SU-DHL-6 (cell line): ENCODE measurements around the gene UBE2G2.

Experiments used
- H2AFZ ChIP-seq: fragments of 200-600 bp; sonication (generic); 2 replicates; pipeline ENCODE4 v1.6.1; 2014; ENCODE audit warnings: low read depth, mild to moderate bottlenecking, moderate library complexity, mixed read lengths, antibody characterized with exemption, low read length; ENCODE audit not compliant: severe bottlenecking
- H3F3A ChIP-seq: fragments of 200-600 bp; shearing (Covaris generic); 2 replicates; pipeline ENCODE4 v1.6.0; 2016; ENCODE audit warnings: antibody characterized with exemption, mild to moderate bottlenecking; ENCODE audit not compliant: insufficient read depth
- H3K27ac ChIP-seq: fragments of 200-600 bp; sonication (generic); 2 replicates; pipeline ENCODE4 v1.5.1; 2016; ENCODE audit warnings: low read depth, mild to moderate bottlenecking, low read length, moderate library complexity, mixed read lengths
- H3K27me3 ChIP-seq: fragments of 200-600 bp; sonication (generic), shearing (Covaris generic); 2 replicates; pipeline ENCODE4 v1.6.0; 2014; ENCODE audit warnings: mild to moderate bottlenecking, low read length
- H3K36me3 ChIP-seq: fragments of 200-600 bp; sonication (generic); 2 replicates; pipeline ENCODE4 v1.6.1; 2014; ENCODE audit warnings: mild to moderate bottlenecking, low read length, mixed read lengths
- H3K4me2 ChIP-seq: fragments of 300-600, 200-600 bp; shearing (Covaris generic), sonication (generic); 2 replicates; pipeline ENCODE4 v1.6.0; 2014; ENCODE audit warnings: low read length, low read depth, mild to moderate bottlenecking; ENCODE audit not compliant: poor library complexity, severe bottlenecking
- H3K4me3 ChIP-seq: fragments of 200-600 bp; sonication (generic); 2 replicates; pipeline ENCODE4 v1.5.1; 2014; ENCODE audit warnings: antibody characterized with exemption, low read length, mild to moderate bottlenecking, mixed read lengths; ENCODE audit not compliant: insufficient read depth, poor library complexity, severe bottlenecking
- H3K79me2 ChIP-seq: fragments of 200-600 bp; sonication (generic); 2 replicates; pipeline ENCODE4 v1.6.1; 2014; ENCODE audit warnings: mild to moderate bottlenecking, low read length, moderate library complexity; ENCODE audit not compliant: insufficient read depth
- H3K9ac ChIP-seq: fragments of 200-600 bp; sonication (generic); 2 replicates; pipeline ENCODE4 v1.7.0; 2014; ENCODE audit warnings: mild to moderate bottlenecking, low read length
- H3K9me2 ChIP-seq: fragments of 200-600 bp; sonication (generic); replicated peaks from 2 replicates; pipeline ENCODE4 v1.6.1; 2014; ENCODE audit warnings: low read length; ENCODE audit not compliant: insufficient read depth
- H3K9me3 ChIP-seq: fragments of 200-600 bp; sonication (generic); 2 replicates; pipeline ENCODE4 v1.6.1; 2014; ENCODE audit warnings: low read length, mixed read lengths; ENCODE audit not compliant: insufficient read depth
- H4K20me1 ChIP-seq: fragments of 200-600 bp; sonication (generic); 2 replicates; pipeline ENCODE4 v1.6.1; 2014; ENCODE audit warnings: low read depth, mild to moderate bottlenecking, antibody characterized with exemption, low read length, moderate library complexity, mixed read lengths
- EZH2phosphoT487 ChIP-seq: fragments of 200-600 bp; sonication (generic), shearing (Covaris generic); conservative IDR thresholded peaks from 2 replicates; pipeline ENCODE4 v1.6.1; 2018; ENCODE audit warnings: mild to moderate bottlenecking, antibody characterized with exemption, low read length, moderate library complexity, mixed read lengths
- TF ChIP-seq, protein P1 (sequence below): fragments of 200-600 bp; sonication (generic); IDR thresholded peaks from one replicate; pipeline ENCODE4 v1.5.1; 2017; ENCODE audit warnings: antibody characterized with exemption, mild to moderate bottlenecking, low read length, moderate library complexity; ENCODE audit not compliant: insufficient read depth, poor library complexity, severe bottlenecking

UBE2G2 gene

DNA sequence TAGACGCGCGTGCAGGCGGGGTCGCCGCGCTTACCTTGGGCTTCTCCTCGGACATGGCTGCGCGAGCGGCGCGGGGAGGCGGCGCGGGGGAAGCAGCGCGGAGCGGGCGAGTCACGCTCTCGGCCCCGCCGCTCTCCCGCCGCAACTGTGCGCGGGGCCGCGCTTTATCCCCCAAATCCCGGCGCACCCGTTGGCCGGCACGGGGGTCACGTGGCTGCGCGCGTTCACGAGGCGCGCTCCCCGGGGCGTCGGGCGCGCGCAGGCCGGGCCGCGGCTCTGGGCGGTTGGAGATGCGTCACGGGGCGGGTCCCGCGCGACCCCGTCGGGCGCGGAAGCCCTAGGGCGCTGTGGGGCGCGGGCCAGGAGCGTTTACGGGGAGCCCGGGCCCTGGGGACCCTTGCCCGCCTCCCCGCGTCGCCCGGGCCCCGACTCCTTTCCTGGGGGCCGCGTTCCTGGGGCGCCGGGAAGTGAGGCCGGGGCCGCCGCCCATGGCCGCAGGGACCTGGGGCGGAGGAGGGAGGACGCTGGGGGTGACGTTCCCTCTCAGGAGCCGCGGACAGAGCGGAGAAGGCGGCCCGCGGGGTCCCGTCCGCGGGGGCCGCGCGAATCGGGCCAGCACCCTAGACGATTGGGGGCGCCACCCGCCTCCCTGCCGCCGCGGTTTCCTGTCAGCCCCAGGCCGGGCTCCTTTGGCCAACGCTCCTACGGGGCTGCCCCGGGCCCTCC, 16.5 kb upstream of the UBE2G2 start, which contains the start of gene SUMO3:
TSS of gene SUMO3 (minus strand) at position 149 of the 726 bp plus-strand sequence. CDS start at position 55, 94 bp downstream.
- Histone ChIP-seq H3K4me3 (peak within 1 kb of the TSS; percentile 65), H2AFZ (peak within 1 kb of the TSS; percentile 97), H3K27me3 (no peaks in the 10 kb centered on the region), H3K9me2 (no peaks in the 10 kb centered on the region), H3K36me3 (no peaks in the 10 kb centered on the region; the same call in 1 of the 2 replicates), H3K9me3 (peaks cover 11% of the 10 kb centered on the region; the same call in 1 of the 2 replicates), H3K79me2 (peaks cover 41% of the 10 kb centered on the region), H3K27ac (no peak within 1 kb of the TSS; the same call in 1 of the 2 replicates), H3K4me2 (peak within 1 kb of the TSS; percentile 64), H3F3A (0 out of 2 replicates have a peak, but pooled peaks cover 3% of the 10 kb centered on the region), H4K20me1 (no peaks in the 10 kb centered on the region), H3K9ac (peak within 1 kb of the TSS; percentile 70)
- TF ChIP-seq, protein P1, sequence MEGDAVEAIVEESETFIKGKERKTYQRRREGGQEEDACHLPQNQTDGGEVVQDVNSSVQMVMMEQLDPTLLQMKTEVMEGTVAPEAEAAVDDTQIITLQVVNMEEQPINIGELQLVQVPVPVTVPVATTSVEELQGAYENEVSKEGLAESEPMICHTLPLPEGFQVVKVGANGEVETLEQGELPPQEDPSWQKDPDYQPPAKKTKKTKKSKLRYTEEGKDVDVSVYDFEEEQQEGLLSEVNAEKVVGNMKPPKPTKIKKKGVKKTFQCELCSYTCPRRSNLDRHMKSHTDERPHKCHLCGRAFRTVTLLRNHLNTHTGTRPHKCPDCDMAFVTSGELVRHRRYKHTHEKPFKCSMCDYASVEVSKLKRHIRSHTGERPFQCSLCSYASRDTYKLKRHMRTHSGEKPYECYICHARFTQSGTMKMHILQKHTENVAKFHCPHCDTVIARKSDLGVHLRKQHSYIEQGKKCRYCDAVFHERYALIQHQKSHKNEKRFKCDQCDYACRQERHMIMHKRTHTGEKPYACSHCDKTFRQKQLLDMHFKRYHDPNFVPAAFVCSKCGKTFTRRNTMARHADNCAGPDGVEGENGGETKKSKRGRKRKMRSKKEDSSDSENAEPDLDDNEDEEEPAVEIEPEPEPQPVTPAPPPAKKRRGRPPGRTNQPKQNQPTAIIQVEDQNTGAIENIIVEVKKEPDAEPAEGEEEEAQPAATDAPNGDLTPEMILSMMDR = peak; percentile 12
- TF ChIP-seq EZH2phosphoT487 = no peak

DNA sequence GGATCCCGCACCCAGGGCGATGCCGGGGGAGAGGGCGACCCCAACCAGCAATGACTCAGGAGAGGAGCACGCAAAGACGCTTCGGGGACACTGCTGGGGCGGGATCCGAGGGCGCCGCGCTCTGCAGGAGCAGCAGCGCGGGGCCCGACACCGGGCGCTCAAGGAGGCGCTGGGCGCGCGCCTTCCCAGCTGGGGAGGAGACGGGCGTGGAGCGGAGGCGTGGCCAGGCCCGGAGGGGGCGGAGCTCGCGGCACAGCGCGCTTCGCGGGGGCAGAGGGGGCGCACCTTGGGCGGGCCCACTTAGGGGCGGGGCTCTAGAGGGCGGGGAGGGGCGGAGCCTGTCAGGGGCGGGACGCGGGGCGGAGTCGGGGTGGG, 15.9 kb upstream of the UBE2G2 start:
- H3K4me3 ChIP-seq = peak overlapping the region; percentile 65
- H3K36me3 ChIP-seq = no peaks in the 10 kb centered on the region; the same call in 1 of the 2 replicates
- no peaks in the 10 kb centered on the region for H3K9me2 ChIP-seq
- H2AFZ ChIP-seq = no peak overlapping the region
- peaks cover 47% of the 10 kb centered on the region for H3K79me2 ChIP-seq
- H3K27ac ChIP-seq = no peak overlapping the region; the same call in 1 of the 2 replicates
- peaks cover 5% of the 10 kb centered on the region; the same call in 1 of the 2 replicates for H3K9me3 ChIP-seq
- H3K27me3 ChIP-seq = no peaks in the 10 kb centered on the region
- 0 out of 2 replicates have a peak, but pooled peaks cover 3% of the 10 kb centered on the region for H3F3A ChIP-seq
- H3K9ac ChIP-seq = peak overlapping the region; percentile 70
- no peak for TF ChIP-seq EZH2phosphoT487
- TF ChIP-seq, protein P1 = no peak
- no peaks in the 10 kb centered on the region for H4K20me1 ChIP-seq
- peak overlapping the region; percentile 64 for H3K4me2 ChIP-seq

DNA sequence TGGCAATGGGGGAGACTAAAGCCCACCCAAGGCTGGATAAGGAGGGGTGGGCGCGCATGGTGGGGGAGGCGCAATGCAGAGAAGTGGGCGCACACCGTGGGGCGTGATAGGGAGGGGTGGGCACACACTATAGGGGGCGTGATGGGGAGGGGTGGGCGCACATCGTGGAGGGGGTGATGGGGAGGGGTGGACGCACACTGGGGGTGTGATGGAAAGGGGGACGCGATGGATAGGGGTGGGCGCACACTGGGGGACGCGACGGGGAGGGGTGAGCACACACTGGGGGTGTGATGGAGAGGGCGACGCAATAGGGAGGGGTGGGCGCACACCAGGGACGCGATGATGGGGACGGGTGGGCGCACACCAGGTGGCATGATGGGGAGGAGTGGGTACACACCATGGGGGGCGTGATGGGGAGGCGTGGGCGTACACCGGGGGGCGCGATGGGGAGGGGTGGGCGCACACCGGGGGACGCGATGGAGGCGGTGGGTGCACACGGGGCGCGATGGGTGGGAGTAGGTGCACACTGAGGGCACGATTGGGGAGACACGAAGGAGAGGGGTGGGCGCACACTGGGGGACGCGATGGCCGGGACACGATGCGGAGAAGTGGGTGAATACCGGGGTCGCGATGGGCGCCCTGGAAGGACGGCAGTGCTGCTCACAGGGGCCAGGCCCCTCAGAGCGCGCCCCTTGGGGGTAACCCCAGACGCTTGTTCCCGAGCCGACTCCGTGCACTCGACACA, 15.3 kb upstream of the UBE2G2 start:
- no peaks in the 10 kb centered on the region for H3K9me2 ChIP-seq
- no peaks in the 10 kb centered on the region for H3K27me3 ChIP-seq
- H3K79me2 ChIP-seq = peaks cover 53% of the 10 kb centered on the region
- H4K20me1 ChIP-seq = no peaks in the 10 kb centered on the region
- TF ChIP-seq, protein P1 = no peak
- TF ChIP-seq EZH2phosphoT487 = no peak
- H3K4me3 ChIP-seq = peak overlapping the region; percentile 65
- 0 out of 2 replicates have a peak, but pooled peaks cover 3% of the 10 kb centered on the region for H3K9me3 ChIP-seq
- no peak overlapping the region for H3K9ac ChIP-seq
- no peak overlapping the region for H3K27ac ChIP-seq
- H3F3A ChIP-seq = 0 out of 2 replicates have a peak, but pooled peaks cover 3% of the 10 kb centered on the region
- peak overlapping the region; percentile 64 for H3K4me2 ChIP-seq
- no peak overlapping the region for H2AFZ ChIP-seq
- H3K36me3 ChIP-seq = no peaks in the 10 kb centered on the region
